GM12878 (cell line): Measurements from ENCODE around the gene DNAJB14. TPM values are rescaled to one million over a fixed set of nuclear protein-coding genes. Genes with fewer than 3 reads are reported as not detected.

Experiments
- BCL11A ChIP-seq: IDR thresholded peaks from 2 replicates; pipeline ENCODE4 v1.6.1; 2011; ENCODE audit warnings: low read depth, low read length
- CREB1 ChIP-seq: IDR thresholded peaks from 2 replicates; pipeline ENCODE4 v1.6.1; 2012; ENCODE audit warnings: low read depth, mild to moderate bottlenecking, inconsistent platforms
- EED ChIP-seq: sonication (generic); IDR thresholded peaks from 2 replicates; pipeline ENCODE4 v1.6.1; 2016; ENCODE audit warnings: antibody characterized with exemption, low read depth
- ESRRA ChIP-seq: IDR thresholded peaks from 2 replicates; pipeline ENCODE4 v1.6.1; 2012; ENCODE audit warnings: mild to moderate bottlenecking, low read length, improper control_type of control experiment
- FOXM1 ChIP-seq: IDR thresholded peaks from 2 replicates; pipeline ENCODE4 v1.6.1; 2012; ENCODE audit warnings: low read depth, mild to moderate bottlenecking, inconsistent platforms, low read length, moderate library complexity
- HDAC2 ChIP-seq: fragments of 200-600 bp; sonication (generic); IDR thresholded peaks from 2 replicates; pipeline ENCODE4 v1.6.1; 2017
- MEF2B ChIP-seq: fragments of 450-650 bp; IDR thresholded peaks from 2 replicates; pipeline ENCODE4 v1.6.1; 2018; ENCODE audit warnings: mild to moderate bottlenecking, moderate library complexity; ENCODE audit not compliant: partially characterized antibody, poor library complexity, severe bottlenecking
- MYB ChIP-seq: fragments of 150-350 bp; IDR thresholded peaks from 2 replicates; pipeline ENCODE4 v1.6.1; 2014; ENCODE audit warnings: mild to moderate bottlenecking, low read depth, low read length, borderline replicate concordance
- POLR2AphosphoS2 ChIP-seq: IDR thresholded peaks from 2 replicates; pipeline ENCODE4 v1.6.1; 2011; ENCODE audit warnings: low read depth, mild to moderate bottlenecking, low read length, improper control_type of control experiment, moderate library complexity
- SKIL ChIP-seq: fragments of 450-650 bp; IDR thresholded peaks from 2 replicates; pipeline ENCODE4 v1.6.1; 2017; ENCODE audit warnings: mild to moderate bottlenecking, low read depth, inconsistent platforms; ENCODE audit not compliant: poor library complexity, severe bottlenecking
- SMAD1 ChIP-seq: fragments of 450-650 bp; IDR thresholded peaks from 2 replicates; pipeline ENCODE4 v1.6.1; 2018; ENCODE audit warnings: mild to moderate bottlenecking, low read depth; ENCODE audit not compliant: partially characterized antibody
- SMAD5 ChIP-seq: IDR thresholded peaks from 2 replicates; pipeline ENCODE4 v1.6.1; 2016; ENCODE audit warnings: antibody characterized with exemption, low read depth
- SREBF2 ChIP-seq: IDR thresholded peaks from 2 replicates; pipeline ENCODE4 v1.6.1; 2012; ENCODE audit warnings: mild to moderate bottlenecking, low read length
- STAT1 ChIP-seq: fragments of 450-650 bp; conservative IDR thresholded peaks from 2 replicates; pipeline ENCODE4 v1.6.1; 2014; ENCODE audit warnings: antibody characterized with exemption, mild to moderate bottlenecking
- TARDBP ChIP-seq: IDR thresholded peaks from 2 replicates; pipeline ENCODE4 v1.6.1; 2016; ENCODE audit warnings: borderline replicate concordance
- TBL1XR1 ChIP-seq: IDR thresholded peaks from 2 replicates; pipeline ENCODE4 v1.6.1; 2012; ENCODE audit warnings: low read depth, low read length, improper control_type of control experiment
- ZBTB40 ChIP-seq: fragments of 450-650 bp; IDR thresholded peaks from 2 replicates; pipeline ENCODE4 v1.6.1; 2016; ENCODE audit warnings: mild to moderate bottlenecking, moderate library complexity, borderline replicate concordance
- ZNF207 ChIP-seq: fragments of 450-650 bp; IDR thresholded peaks from 2 replicates; pipeline ENCODE4 v1.6.1; 2014; ENCODE audit warnings: antibody characterized with exemption, mild to moderate bottlenecking, borderline replicate concordance
- ZNF24 ChIP-seq: fragments of 450-650 bp; IDR thresholded peaks from 2 replicates; pipeline ENCODE4 v1.6.1; 2017; ENCODE audit warnings: antibody characterized with exemption, mild to moderate bottlenecking
- ZNF274 ChIP-seq: IDR thresholded peaks from one replicate; pipeline ENCODE4 v1.8.0; 2011; ENCODE audit not compliant: insufficient read length, insufficient read depth
- ZNF384 ChIP-seq: IDR thresholded peaks from 2 replicates; pipeline ENCODE4 v1.6.1; 2012; ENCODE audit warnings: low read depth, mild to moderate bottlenecking, low read length, improper control_type of control experiment, borderline replicate concordance
- ZNF687 ChIP-seq: fragments of 450-650 bp; IDR thresholded peaks from 2 replicates; pipeline ENCODE4 v1.6.1; 2017; ENCODE audit warnings: mild to moderate bottlenecking, moderate library complexity
- polyA plus RNA-seq, 11 experiments: library from polyadenylated mRNA; depleted of rRNA in 4 of 11; unstranded in 6 of 11; stranded (reverse) in 5 of 11; fragments of >200 nt; fragmentation: Nextera tagmentation in 4 of 11; fragmentation: Illumina TruSeq in 1 of 11; extraction: Ambion mirVana in 4 of 11; extraction: Trizol in 1 of 11; gene quantifications; 1 replicate in 1 of 11; 2 replicates in 10 of 11; pipeline versions ENCODE4 v1.2.1 to v1.2.3, GENCODE V29; 2011 to 2016; ENCODE audit warnings: inconsistent platforms in 2 of 11, missing spikeins in 2 of 11, low read depth in 1 of 11
- total RNA-seq, 4 experiments: library from RNA; depleted of rRNA in 3 of 4; stranded (reverse); fragments of >200 nt in 3 of 4; fragmentation: Illumina TruSeq in 1 of 4; extraction: Trizol in 1 of 4; gene quantifications; 2 replicates each; pipeline versions ENCODE4 v1.2.1 to v1.2.3, GENCODE V29; 2013 to 2021

Gene DNAJB14
- total and polyA plus RNA-seq, 10 of the 15 experiments (the other 5 are each of a cell fraction or from before 2014, with no cell fraction given) = 9.5 to 49.2 (median 27.8) TPM

GRCh38 chr4:99847362-99847976 lies 98.9 kb downstream of the DNAJB14 start (continued):
- peak; percentile 76 for TF ChIP-seq ZNF687
- TF ChIP-seq POLR2AphosphoS2 = no peak
- no peak for TF ChIP-seq TARDBP
- TF ChIP-seq ESRRA = no peak
- TF ChIP-seq BCL11A = peak; percentile 98
- TF ChIP-seq CREB1 = peak; percentile 85
- TF ChIP-seq EED = peak; percentile 99
- peak; percentile 68 for TF ChIP-seq MEF2B
- no peak for TF ChIP-seq MYB
- no peak for TF ChIP-seq STAT1
- no peak for TF ChIP-seq ZBTB40
- no peak for TF ChIP-seq ZNF207
- no peak for TF ChIP-seq SREBF2
- TF ChIP-seq SMAD1 = no peak
- TF ChIP-seq FOXM1 = peak; percentile 96
- TF ChIP-seq HDAC2 = no peak; the same call in 1 of the 2 replicates
- peak; percentile 58; the same call in 1 of the 2 replicates for TF ChIP-seq TBL1XR1
- no peak for TF ChIP-seq ZNF274
- TF ChIP-seq ZNF24 = peak; percentile 67; the same call in 1 of the 2 replicates
- TF ChIP-seq ZNF384 = no peak
- TF ChIP-seq SKIL = peak; percentile 91
- TF ChIP-seq SMAD5 = no peak
